Measurements from ENCODE around the gene RPUSD3.
A peak's percentile ranks its signal among the peaks of the same experiment; 100 is the strongest.
"Not testable (repeated sequence)": the region's sequence is repeated elsewhere in the genome, so short reads cannot be mapped to it uniquely, and the experiment has no call there.

The RPUSD3 gene

GRCh38 chr3:9867106-9867505, 23.3 kb upstream of the RPUSD3 start:
- TF ChIP-seq CTCF (IDR thresholded peaks at IDR 0.05), result no peak
- Histone ChIP-seq H2AFZ (no peak overlapping the region), H3K79me2 (no peaks in the 10 kb centered on the region), H3K27ac (no peak overlapping the region), H3K9me3 (ENCODE audit: control insufficient read depth, low read length) (no peaks in the 10 kb centered on the region), H3K4me3 (ENCODE audit: low read depth, low read length) (no peak overlapping the region), H3K36me3 (ENCODE audit: control insufficient read depth, insufficient read depth, low read length) (no peaks in the 10 kb centered on the region), H3K4me2 (ENCODE audit: low read length) (no peak overlapping the region), H3K27me3 (ENCODE audit: control insufficient read depth, insufficient read depth, low read length) (no peaks in the 10 kb centered on the region), H3K4me1 (no peaks in the 10 kb centered on the region), H3K9ac (no peak overlapping the region)

GRCh38 chr3:9866639-9867038, 22.8 kb upstream of the RPUSD3 start:
- Histone ChIP-seq H2AFZ (no peak overlapping the region), H3K27ac (no peak overlapping the region), H3K4me2 (ENCODE audit: low read length) (no peak overlapping the region), H3K27me3 (ENCODE audit: control insufficient read depth, insufficient read depth, low read length) (no peaks in the 10 kb centered on the region), H3K4me1 (no peaks in the 10 kb centered on the region), H3K4me3 (ENCODE audit: low read depth, low read length) (no peak overlapping the region), H3K9ac (no peak overlapping the region), H3K79me2 (no peaks in the 10 kb centered on the region), H3K36me3 (ENCODE audit: control insufficient read depth, insufficient read depth, low read length) (no peaks in the 10 kb centered on the region), H3K9me3 (ENCODE audit: control insufficient read depth, low read length) (no peaks in the 10 kb centered on the region)
- TF ChIP-seq CTCF (IDR thresholded peaks at IDR 0.05), result no peak

- H3K27ac ChIP-seq, result not testable (repeated sequence)
Measured at GRCh38 chr3:9865125-9865637, 21.4 kb upstream of the RPUSD3 start.

GRCh38 chr3:9864200-9864927, 20.6 kb upstream of the RPUSD3 start:
- no peaks in the 10 kb centered on the region for H3K79me2 ChIP-seq
- H3K36me3 ChIP-seq (ENCODE audit: control insufficient read depth, insufficient read depth, low read length), result no peaks in the 10 kb centered on the region
- no peak for TF ChIP-seq CTCF (IDR thresholded peaks at IDR 0.05)
- no peak overlapping the region for H3K4me3 ChIP-seq (ENCODE audit: low read depth, low read length)
- H3K27me3 ChIP-seq (ENCODE audit: control insufficient read depth, insufficient read depth, low read length), result no peaks in the 10 kb centered on the region
- H3K4me1 ChIP-seq, result no peaks in the 10 kb centered on the region
- H3K9me3 ChIP-seq (ENCODE audit: control insufficient read depth, low read length), result no peaks in the 10 kb centered on the region
- H3K4me2 ChIP-seq (ENCODE audit: low read length), result no peak overlapping the region
- H3K27ac ChIP-seq, result no peak overlapping the region
- H3K9ac ChIP-seq, result no peak overlapping the region
- no peak overlapping the region for H2AFZ ChIP-seq

More at GRCh38 chr3:9865125-9865637, 21.4 kb upstream of the RPUSD3 start:
- H3K4me3 ChIP-seq (ENCODE audit: low read depth, low read length); H3K4me2 ChIP-seq (ENCODE audit: low read length); H3K9ac ChIP-seq; H3K27me3 ChIP-seq (ENCODE audit: control insufficient read depth, insufficient read depth, low read length); H3K9me3 ChIP-seq (ENCODE audit: control insufficient read depth, low read length); H2AFZ ChIP-seq; H3K4me1 ChIP-seq; H3K79me2 ChIP-seq; H3K36me3 ChIP-seq (ENCODE audit: control insufficient read depth, insufficient read depth, low read length): not testable (repeated sequence)

- H3K9ac ChIP-seq, result no peak overlapping the region
- peak overlapping the region; percentile 92 for H2AFZ ChIP-seq
Measured at GRCh38 chr3:9863058-9863772, 19.4 kb upstream of the RPUSD3 start.

More at GRCh38 chr3:9863058-9863772, 19.4 kb upstream of the RPUSD3 start:
- Histone ChIP-seq H3K4me3 (ENCODE audit: low read depth, low read length) (no peak overlapping the region), H3K4me1 (no peaks in the 10 kb centered on the region), H3K27ac (no peak overlapping the region), H3K9me3 (ENCODE audit: control insufficient read depth, low read length) (no peaks in the 10 kb centered on the region), H3K79me2 (no peaks in the 10 kb centered on the region), H3K27me3 (ENCODE audit: control insufficient read depth, insufficient read depth, low read length) (no peaks in the 10 kb centered on the region), H3K4me2 (ENCODE audit: low read length) (no peak overlapping the region), H3K36me3 (ENCODE audit: control insufficient read depth, insufficient read depth, low read length) (no peaks in the 10 kb centered on the region)
- TF ChIP-seq CTCF (IDR thresholded peaks at IDR 0.05), result no peak
